Measurements from ENCODE around the gene MUC2. TPM values are rescaled to one million over a fixed set of nuclear protein-coding genes. Genes with fewer than 3 reads are reported as not detected.

MUC2 gene
- total and polyA plus RNA-seq, 9 of the 15 experiments (the other 6 are each of a cell fraction or from before 2014, with no cell fraction given): under 0.01 to 0.18 TPM; not detected in 7

GRCh38 chr11:1104411-1105182, 29.9 kb downstream of the MUC2 start:
- no TSS peak for BruUV-seq (replicated peaks)
- Histone ChIP-seq H3K4me1 (replicated peaks in 1 of 2; ENCODE audit: control insufficient read depth in 2 of 2, insufficient read depth in 2 of 2, low read length in 2 of 2) (peaks cover 0 to 20% of the 10 kb centered on the region in 2 experiments; a peak in 2 of 5 replicates), H3K9me3 (replicated peaks; ENCODE audit: control insufficient read depth, insufficient read depth, low read depth, low read length) (no peaks in the 10 kb centered on the region), H3K27me3 (ENCODE audit: control insufficient read depth in 2 of 2, insufficient read depth in 2 of 2, low read length in 2 of 2) (peaks cover 0 to 59% of the 10 kb centered on the region in 2 experiments; a peak in 2 of 5 replicates), H3K4me3 (no peak overlapping the region), H3K36me3 (ENCODE audit: control insufficient read depth, insufficient read depth, low read length) (no peaks in the 10 kb centered on the region), H3K9ac (ENCODE audit: insufficient read depth in 1 of 2, low read depth in 2 of 2, low read length in 2 of 2) (0 out of 4 replicates have a peak overlapping the region, but pooled peaks of 1 of the 2 experiments have one; percentile 4), H3K4me2 (ENCODE audit: insufficient read depth, low read length) (no peak overlapping the region), H4K20me1 (replicated peaks; ENCODE audit: control insufficient read depth, insufficient read depth, low read length) (no peaks in the 10 kb centered on the region), H3K27ac (ENCODE audit: extremely low read depth, low read depth, low read length) (no peak overlapping the region), H2AFZ (ENCODE audit: low read depth, low read length) (no peak overlapping the region), H3K9me1 (ENCODE audit: control insufficient read depth, insufficient read depth, low read length) (no peaks in the 10 kb centered on the region), H3K79me2 (ENCODE audit: control insufficient read depth, insufficient read depth, low read length) (no peaks in the 10 kb centered on the region)
- WGBS (ENCODE audit: insufficient coverage, low coverage, missing lambda C conversion rate): 2% methylated on average over 22 of the region's 28 CpGs
- ATAC-seq: peak; percentile 21; the same call in 1 of the 3 replicates
- in situ Hi-C loops (cut with MboI) (no loop called here), intact Hi-C loops (cut with micrococcal nuclease) (no loop called here)
- POLR2A ChIA-PET: no interaction called here
- CTCF ChIA-PET (ENCODE audit: low intra/inter-chr PET ratio): interaction anchor here (0.6 kb wide), 1 partner anchor 204 kb away, joined by 3 read pairs; no protein-coding TSS in a partner anchor
- TF ChIP-seq, protein P1, sequence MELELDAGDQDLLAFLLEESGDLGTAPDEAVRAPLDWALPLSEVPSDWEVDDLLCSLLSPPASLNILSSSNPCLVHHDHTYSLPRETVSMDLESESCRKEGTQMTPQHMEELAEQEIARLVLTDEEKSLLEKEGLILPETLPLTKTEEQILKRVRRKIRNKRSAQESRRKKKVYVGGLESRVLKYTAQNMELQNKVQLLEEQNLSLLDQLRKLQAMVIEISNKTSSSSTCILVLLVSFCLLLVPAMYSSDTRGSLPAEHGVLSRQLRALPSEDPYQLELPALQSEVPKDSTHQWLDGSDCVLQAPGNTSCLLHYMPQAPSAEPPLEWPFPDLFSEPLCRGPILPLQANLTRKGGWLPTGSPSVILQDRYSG (tag; conservative IDR thresholded peaks at IDR 0.05; ENCODE audit: low read depth): no peak
- TF ChIP-seq RBM25 (IDR thresholded peaks at IDR 0.05; ENCODE audit: low read depth, low read length, severe bottlenecking) (no peak), MEF2D (tag; conservative IDR thresholded peaks at IDR 0.05; ENCODE audit: low read depth) (no peak), HDAC8 (tag; IDR thresholded peaks at IDR 0.05) (no peak), ZNF212 (CRISPR knock-in tag; IDR thresholded peaks at IDR 0.05) (no peak), PRDM10 (IDR thresholded peaks at IDR 0.05; ENCODE audit: partially characterized antibody) (peak; percentile 77)
- no peak for FAIRE-seq
- DNase-seq (ENCODE audit: extremely low read depth in 1 of 4, low spot score in 3 of 4): no peak
